Measurements from ENCODE around the gene IL22RA1.

Gene IL22RA1

GRCh38 chr1:24096739-24097103 lies 46.2 kb downstream of the IL22RA1 start:
- no peak for DNase-seq (ENCODE audit: low read depth in 2 of 2)

GRCh38 chr1:24096009-24096738 lies 46.8 kb downstream of the IL22RA1 start:
- no peak for DNase-seq (ENCODE audit: low read depth in 2 of 2)

GRCh38 chr1:24095140-24095859 lies 47.6 kb downstream of the IL22RA1 start:
- no peak for DNase-seq (ENCODE audit: low read depth in 2 of 2)

- no peak for DNase-seq (ENCODE audit: low read depth in 2 of 2)
Observed at GRCh38 chr1:24094554-24094953, 48.4 kb downstream of the IL22RA1 start.

- no peak for DNase-seq (ENCODE audit: low read depth in 2 of 2)
Observed at GRCh38 chr1:24093732-24094131, 49.2 kb downstream of the IL22RA1 start.

GRCh38 chr1:24092979-24093378 lies 50.0 kb downstream of the IL22RA1 start:
- DNase-seq (ENCODE audit: low read depth in 2 of 2): no peak

- no peak for DNase-seq (ENCODE audit: low read depth in 2 of 2)
Observed at GRCh38 chr1:24091971-24092482, 50.9 kb downstream of the IL22RA1 start.

GRCh38 chr1:24090736-24091135 lies 52.2 kb downstream of the IL22RA1 start:
- no peak for DNase-seq (ENCODE audit: low read depth in 2 of 2)

GRCh38 chr1:24089743-24090555 lies 53.0 kb downstream of the IL22RA1 start:
- no peak for DNase-seq (ENCODE audit: low read depth in 2 of 2)

- no peak for DNase-seq (ENCODE audit: low read depth in 2 of 2)
Observed at GRCh38 chr1:24089027-24089742, 53.8 kb downstream of the IL22RA1 start.

GRCh38 chr1:24086466-24086865 lies 56.5 kb downstream of the IL22RA1 start:
- no peak for DNase-seq (ENCODE audit: low read depth in 2 of 2)

GRCh38 chr1:24085546-24085945 lies 57.4 kb downstream of the IL22RA1 start:
- DNase-seq (ENCODE audit: low read depth in 2 of 2): no peak

GRCh38 chr1:24085007-24085406 lies 57.9 kb downstream of the IL22RA1 start:
- DNase-seq (ENCODE audit: low read depth in 2 of 2): no peak

GRCh38 chr1:24084050-24084449 lies 58.9 kb downstream of the IL22RA1 start:
- DNase-seq (ENCODE audit: low read depth in 2 of 2): no peak

- no peak for DNase-seq (ENCODE audit: low read depth in 2 of 2)
Observed at GRCh38 chr1:24082372-24082771, 60.6 kb downstream of the IL22RA1 start.

GRCh38 chr1:24081190-24081589 lies 61.8 kb downstream of the IL22RA1 start:
- no peak for DNase-seq (ENCODE audit: low read depth in 2 of 2)

GRCh38 chr1:24080131-24080530 lies 62.8 kb downstream of the IL22RA1 start:
- no peak for DNase-seq (ENCODE audit: low read depth in 2 of 2)

GRCh38 chr1:24077278-24077978 lies 65.5 kb downstream of the IL22RA1 start:
- DNase-seq (ENCODE audit: low read depth in 2 of 2): no peak

- no peak for DNase-seq (ENCODE audit: low read depth in 2 of 2)
Observed at GRCh38 chr1:24075946-24076345, 67.0 kb downstream of the IL22RA1 start.

- no peak for DNase-seq (ENCODE audit: low read depth in 2 of 2)
Observed at GRCh38 chr1:24075590-24075854, 67.4 kb downstream of the IL22RA1 start.

GRCh38 chr1:24074817-24075589 lies 67.9 kb downstream of the IL22RA1 start:
- no peak for DNase-seq (ENCODE audit: low read depth in 2 of 2)

Data from stimulated activated CD8-positive, alpha-beta memory T cell treated with anti-CD3 and anti-CD28 coated beads, Interleukin-7, amount 100 ng/mL, for 4 hours (primary cell).